Esophagus squamous epithelium (tissue), 5 donors: ENCODE results near the gene PIGU. TPM values are rescaled to one million over a fixed set of nuclear protein-coding genes. Genes with fewer than 3 reads are reported as not detected.
A peak's percentile ranks its signal among the peaks of the same experiment; 100 is the strongest.
"Not testable (repeated sequence)": the region's sequence is repeated elsewhere in the genome, so short reads cannot be mapped to it uniquely, and the experiment has no call there.

ENCODE experiments used
- DNase-seq: peaks from one replicate; lab custom pipeline; 2025; lab: John Stamatoyannopoulos, UW
- H3K27ac ChIP-seq, 4 donors: fragments of 200-600 bp; sonication (generic); one replicate each; pipeline ENCODE4 v1.5.1; 2016 to 2019; ENCODE audit warnings: mild to moderate bottlenecking in 1 of 4
- H3K27me3 ChIP-seq, 4 donors: fragments of 200-600 bp; sonication (generic); 1 replicate in 3 of 4; 2 replicates in 1 of 4; pipeline versions ENCODE4 v1.5.1 to v1.6.0; 2017 to 2021; ENCODE audit warnings: antibody characterized with exemption in 1 of 4
- H3K36me3 ChIP-seq, 3 donors: fragments of 200-600 bp; sonication (generic); one replicate each; pipeline ENCODE4 v1.5.1; 2016 to 2019
- H3K4me1 ChIP-seq, 3 donors: fragments of 200-600 bp; sonication (generic); one replicate each; pipeline ENCODE4 v1.5.1; 2017 to 2019
- H3K4me3 ChIP-seq, 4 donors: fragments of 200-600 bp; sonication (generic); 1 replicate in 3 of 4; 2 replicates in 1 of 4; pipeline ENCODE4 v1.5.1; 2016 to 2019; ENCODE audit warnings: mild to moderate bottlenecking in 2 of 4, moderate library complexity in 1 of 4
- H3K9me3 ChIP-seq, 3 donors: fragments of 200-600 bp; sonication (generic); one replicate each; pipeline ENCODE4 v1.5.1; 2016 to 2019
- POLR2A ChIP-seq, 4 donors: fragments of 450-650 bp; IDR thresholded peaks; one replicate each; pipeline ENCODE4 v1.6.1; 2017; ENCODE audit warnings: antibody characterized with exemption in 4 of 4, mild to moderate bottlenecking in 4 of 4, moderate library complexity in 3 of 4
- whole genome bisulfite sequencing, 2 donors: methylation state at CpG; one replicate each; pipeline ENCODE4 v1.1.5; 2018; 5-methylcytosine and 5-hydroxymethylcytosine counted together
- intact Hi-C: fragments of 100-400 bp; cut with DNase I; formaldehyde crosslinking; loops from one replicate; pipeline ENCODE4 v1.15.0; 2022
- total RNA-seq, 4 donors: library from RNA; depleted of rRNA; stranded (reverse); fragments of >200 nt; gene quantifications; one replicate each; pipeline ENCODE4 v1.1.0, GENCODE V29; 2016
- TF ChIP-seq, protein P1 (sequence below), 6 experiments: fragments of 450-650 bp in 4 of 6; fragments of 200-600 bp in 2 of 6; sonication (generic) in 2 of 6; IDR thresholded peaks; one replicate each; pipeline ENCODE4 v1.5.1; 2016 to 2019; ENCODE audit warnings: antibody characterized with exemption in 6 of 6, mild to moderate bottlenecking in 4 of 6, moderate library complexity in 4 of 6
- donor health status: DM: yes; HTN: yes; CAD: no.

PIGU gene
- total RNA-seq, 4 donors from 2014 or later = 14.8 to 27.1 (median 17.6) TPM

DNA sequence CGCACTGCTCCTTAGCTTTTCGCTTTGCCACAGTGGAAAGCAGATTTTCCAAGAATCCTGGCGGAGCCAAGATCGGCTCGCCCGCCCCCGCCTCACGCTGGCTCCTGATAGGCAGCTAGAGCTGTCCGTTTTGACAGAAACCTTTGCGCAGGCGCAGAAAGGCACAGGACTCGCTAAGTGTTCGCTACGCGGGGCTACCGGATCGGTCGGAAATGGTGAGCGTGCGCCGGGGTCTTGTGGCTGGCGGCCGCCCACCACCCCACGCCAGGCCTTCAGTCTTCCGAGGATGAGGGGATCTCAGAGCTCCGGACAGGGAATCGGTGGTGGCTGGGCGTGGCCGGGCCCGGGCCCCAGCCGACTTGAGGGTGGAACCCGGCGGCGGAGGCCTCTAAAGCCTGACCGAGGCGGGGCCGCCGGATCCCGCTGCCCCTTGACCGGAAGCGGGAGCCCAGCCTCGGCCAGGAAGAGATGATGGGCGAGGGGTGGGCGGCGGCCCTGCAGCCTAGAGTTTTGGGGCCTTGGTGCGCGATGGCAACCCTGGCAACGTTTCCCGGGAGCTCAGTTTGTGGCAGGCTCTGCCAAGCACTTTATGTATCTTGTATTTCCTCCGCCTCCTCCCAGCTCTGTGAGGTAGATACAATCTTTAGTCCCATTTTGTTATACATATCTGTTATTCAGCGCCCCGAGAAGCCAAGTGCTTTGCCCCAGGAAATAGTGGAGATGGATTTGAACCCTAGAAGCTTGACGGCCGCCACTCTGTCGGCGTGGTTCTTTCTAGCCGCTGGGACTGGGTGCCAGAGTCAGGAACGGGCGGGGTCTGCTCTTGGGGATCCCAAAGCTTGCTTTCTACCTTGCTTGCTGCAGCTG, 160.4 kb downstream of the PIGU start, which contains the start of gene DYNLRB1:
DYNLRB1 (plus strand) TSS at position 176 of the 867 bp plus-strand sequence; CDS start at position 213, 37 bp downstream.
- TF ChIP-seq POLR2A (IDR thresholded peaks at IDR 0.05) = peak in 3 of 4 donors; percentile 36 to 88 (median 82)
- TF ChIP-seq, protein P1, sequence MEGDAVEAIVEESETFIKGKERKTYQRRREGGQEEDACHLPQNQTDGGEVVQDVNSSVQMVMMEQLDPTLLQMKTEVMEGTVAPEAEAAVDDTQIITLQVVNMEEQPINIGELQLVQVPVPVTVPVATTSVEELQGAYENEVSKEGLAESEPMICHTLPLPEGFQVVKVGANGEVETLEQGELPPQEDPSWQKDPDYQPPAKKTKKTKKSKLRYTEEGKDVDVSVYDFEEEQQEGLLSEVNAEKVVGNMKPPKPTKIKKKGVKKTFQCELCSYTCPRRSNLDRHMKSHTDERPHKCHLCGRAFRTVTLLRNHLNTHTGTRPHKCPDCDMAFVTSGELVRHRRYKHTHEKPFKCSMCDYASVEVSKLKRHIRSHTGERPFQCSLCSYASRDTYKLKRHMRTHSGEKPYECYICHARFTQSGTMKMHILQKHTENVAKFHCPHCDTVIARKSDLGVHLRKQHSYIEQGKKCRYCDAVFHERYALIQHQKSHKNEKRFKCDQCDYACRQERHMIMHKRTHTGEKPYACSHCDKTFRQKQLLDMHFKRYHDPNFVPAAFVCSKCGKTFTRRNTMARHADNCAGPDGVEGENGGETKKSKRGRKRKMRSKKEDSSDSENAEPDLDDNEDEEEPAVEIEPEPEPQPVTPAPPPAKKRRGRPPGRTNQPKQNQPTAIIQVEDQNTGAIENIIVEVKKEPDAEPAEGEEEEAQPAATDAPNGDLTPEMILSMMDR (IDR thresholded peaks at IDR 0.05) = peak in 1 of 6 experiments; percentile 6
- WGBS, 2 donors = 0 to 2% methylated on average over 9 to 13 of the region's 59 CpGs
- Histone ChIP-seq H3K27me3 (no peaks in the 10 kb centered on the region), H3K4me3 (peak within 1 kb of the TSS; percentile 62 to 92 (median 80)), H3K36me3 (peaks cover 0 to 34% (median 0%) of the 10 kb centered on the region in 3 donors), H3K4me1 (peaks cover 0 to 84% (median 27%) of the 10 kb centered on the region in 3 donors), H3K9me3 (no peaks in the 10 kb centered on the region), H3K27ac (peak within 1 kb of the TSS; percentile 95 to 99 (median 97))
- intact Hi-C loops = no loop called here
- peak; percentile 79 for DNase-seq

DNA sequence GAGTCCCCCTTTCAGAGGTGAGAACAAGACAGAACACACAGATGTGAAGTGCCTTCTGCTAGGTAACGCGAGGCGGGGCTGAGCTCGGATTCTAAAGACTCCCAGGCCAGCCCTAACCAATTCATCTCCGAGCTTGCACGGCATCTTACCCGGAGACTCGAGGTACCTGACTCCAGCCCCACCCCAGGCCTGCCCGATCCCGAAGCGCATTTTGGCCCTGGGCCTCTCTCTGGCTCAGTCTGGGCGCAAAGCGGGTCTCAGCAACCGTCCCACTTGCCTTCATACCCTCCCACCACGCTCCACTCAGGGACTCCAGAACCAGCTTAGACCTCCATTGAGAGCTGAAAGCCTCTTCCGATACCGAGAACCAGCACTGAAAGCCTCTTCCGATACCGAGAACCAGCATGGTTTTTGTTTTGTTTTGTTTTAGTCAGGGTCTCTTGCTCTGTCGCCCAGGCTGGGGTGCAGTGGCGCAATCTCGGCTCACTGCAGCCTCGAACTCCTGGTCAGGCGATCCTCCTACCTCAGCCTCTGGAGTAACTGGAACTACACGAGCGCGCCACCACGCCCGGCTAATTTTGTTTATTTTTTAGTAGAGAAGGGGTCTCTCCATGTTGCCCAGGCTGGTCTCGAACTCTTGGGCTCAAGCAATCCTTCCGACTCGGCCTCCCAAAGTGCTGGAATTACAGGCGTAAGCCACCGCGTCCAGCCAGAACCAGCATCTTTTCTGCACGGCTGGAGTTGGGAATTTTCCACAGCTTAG, 161.2 kb downstream of the PIGU start:
- Histone ChIP-seq H3K36me3 (peaks cover 0 to 37% (median 0%) of the 10 kb centered on the region in 3 donors), H3K4me3 (peak overlapping the region; percentile 62 to 92 (median 80)), H3K4me1 (peaks cover 0 to 76% (median 27%) of the 10 kb centered on the region in 3 donors), H3K27ac (peak overlapping the region; percentile 95 to 99 (median 97)), H3K9me3 (no peaks in the 10 kb centered on the region), H3K27me3 (no peaks in the 10 kb centered on the region)
- intact Hi-C loops = no loop called here
- 1 to 6% methylated on average over 18 to 19 of the region's 36 CpGs for WGBS, 2 donors
- DNase-seq = no peak
- peak in 1 of 4 donors; percentile 25 for TF ChIP-seq POLR2A (IDR thresholded peaks at IDR 0.05)
- TF ChIP-seq, protein P1 (IDR thresholded peaks at IDR 0.05) = no peak

DNA sequence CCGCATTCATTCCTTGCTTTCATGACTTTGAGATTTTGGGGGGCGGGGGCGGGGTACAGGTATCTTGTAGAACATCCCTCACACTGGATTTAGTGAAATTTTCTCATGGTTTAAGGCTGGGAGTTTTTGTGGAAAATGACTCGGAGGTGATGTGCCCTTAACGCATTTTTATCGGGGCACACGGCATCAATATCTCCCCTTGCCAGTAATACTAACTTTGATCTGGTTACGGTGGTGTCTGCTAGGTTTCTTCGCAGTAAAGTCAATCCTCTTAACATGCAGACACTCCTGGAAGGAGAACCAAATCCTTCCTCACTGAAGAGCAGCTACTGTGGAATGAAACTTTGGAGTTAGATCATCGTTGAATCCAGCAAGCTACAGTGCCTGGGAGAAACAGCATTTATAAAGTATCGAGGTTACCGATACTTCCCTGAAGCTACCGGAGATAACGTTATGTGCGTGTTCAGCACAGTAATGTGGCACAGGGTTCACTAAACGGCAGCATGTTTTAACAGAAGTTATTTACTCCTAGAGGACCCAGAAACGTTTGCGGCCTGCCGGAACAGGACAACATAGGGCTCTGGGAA, 161.9 kb downstream of the PIGU start:
- Histone ChIP-seq H3K36me3 (peaks cover 0 to 37% (median 0%) of the 10 kb centered on the region in 3 donors), H3K27me3 (no peaks in the 10 kb centered on the region), H3K4me1 (peaks cover 0 to 69% (median 27%) of the 10 kb centered on the region in 3 donors), H3K27ac (peak overlapping the region; percentile 95 to 99 (median 97)), H3K4me3 (peak overlapping the region; percentile 62 to 92 (median 80)), H3K9me3 (no peaks in the 10 kb centered on the region)
- TF ChIP-seq, protein P1 (IDR thresholded peaks at IDR 0.05) = no peak
- no peak for TF ChIP-seq POLR2A (IDR thresholded peaks at IDR 0.05)
- no peak for DNase-seq
- intact Hi-C loops = no loop called here
- WGBS, 2 donors = 10 to 14% methylated on average over 19 of the region's 19 CpGs

DNA sequence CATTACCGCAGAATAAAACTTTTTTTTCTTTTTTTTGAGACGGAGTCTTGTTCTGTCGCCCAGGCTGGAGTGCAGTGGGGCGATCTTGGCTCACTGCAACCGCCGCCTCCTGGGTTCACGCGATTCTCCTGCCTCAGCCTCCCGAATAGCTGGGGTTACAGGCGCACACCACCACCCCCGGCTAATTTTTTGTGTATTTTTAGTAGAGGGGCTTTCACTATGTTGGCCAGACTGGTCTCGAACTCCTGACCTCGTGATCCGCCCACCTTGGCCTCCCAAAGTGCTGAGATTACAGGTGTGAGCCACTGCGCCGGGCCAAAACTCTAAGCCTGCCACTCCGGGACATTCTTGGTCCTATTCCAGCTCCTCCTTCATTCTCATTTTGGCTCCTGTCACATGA, 162.9 kb downstream of the PIGU start:
- intact Hi-C loops, DNase-seq, H3K4me3 ChIP-seq, H3K9me3 ChIP-seq, H3K27me3 ChIP-seq: not testable (repeated sequence)
- Histone ChIP-seq H3K36me3 (peaks cover 0 to 37% (median 0%) of the 10 kb centered on the region in 3 donors), H3K27ac (peak overlapping the region in 1 of 4 donors; percentile 97), H3K4me1 (peaks cover 0 to 60% (median 26%) of the 10 kb centered on the region in 3 donors)
- WGBS, 2 donors = 78 to 93% methylated on average over 16 to 17 of the region's 17 CpGs

DNA sequence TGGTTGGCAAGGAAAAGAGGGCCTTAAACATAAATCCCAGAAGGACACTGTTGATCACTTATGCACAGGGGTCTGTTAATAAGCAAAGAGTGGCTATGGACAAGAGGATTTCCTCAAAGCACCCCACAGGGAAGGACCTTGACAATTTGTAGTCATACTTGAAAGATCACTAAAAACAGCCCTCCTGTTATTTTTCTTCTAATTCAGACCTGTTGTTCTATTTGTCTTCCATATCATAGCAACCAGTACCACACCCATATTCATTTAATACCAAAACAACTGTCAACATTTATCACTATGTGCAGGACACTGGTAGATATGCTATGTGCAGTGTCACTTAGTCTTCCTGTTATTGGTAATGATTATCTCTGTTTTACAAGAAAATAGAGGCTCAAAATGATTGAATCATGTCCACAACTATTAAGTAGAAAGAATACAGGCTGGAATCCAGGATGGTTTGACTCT, 163.9 kb downstream of the PIGU start:
- TF ChIP-seq, protein P1 (IDR thresholded peaks at IDR 0.05) = no peak
- no peak for TF ChIP-seq POLR2A (IDR thresholded peaks at IDR 0.05)
- H3K9me3 ChIP-seq = no peaks in the 10 kb centered on the region
- H3K4me1 ChIP-seq = peaks cover 0 to 49% (median 18%) of the 10 kb centered on the region in 3 donors
- DNase-seq = no peak
- H3K27ac ChIP-seq = peak overlapping the region in 3 of 4 donors; percentile 17 to 41 (median 24)
- peaks cover 0 to 45% (median 0%) of the 10 kb centered on the region in 3 donors for H3K36me3 ChIP-seq
- intact Hi-C loops = no loop called here
- H3K27me3 ChIP-seq = no peaks in the 10 kb centered on the region
- no peak overlapping the region for H3K4me3 ChIP-seq
